K562 (cell line): ENCODE measurements around the gene CAB39. TPM values are rescaled to one million over a fixed set of nuclear protein-coding genes. Genes with fewer than 3 reads are reported as not detected.

Experiments used
- TBP ChIP-seq: optimal IDR thresholded peaks from 2 replicates; pipeline ENCODE3; 2011; ENCODE audit warnings: low read depth, low read length, improper control_type of control experiment
- ZKSCAN8 ChIP-seq: fragments of 200-800 bp; sonication (Bioruptor generic); IDR thresholded peaks from 2 replicates; pipeline ENCODE4 v1.6.1; 2016; ENCODE audit warnings: missing genetic modification characterization, missing compliant biosample characterization
- polyA plus RNA-seq, 8 experiments: library from polyadenylated mRNA; depleted of rRNA in 4 of 8; stranded (reverse) in 5 of 8; unstranded in 3 of 8; fragments of >200 nt; fragmentation: Nextera tagmentation in 2 of 8; fragmentation: Illumina TruSeq in 1 of 8; extraction: Ambion mirVana in 2 of 8; extraction: Trizol in 1 of 8; gene quantifications; 2 replicates each; pipeline versions ENCODE4 v1.2.1 to v1.2.3, GENCODE V29; 2011 to 2014; ENCODE audit warnings: inconsistent platforms in 1 of 8, missing spikeins in 1 of 8
- total RNA-seq, 7 experiments: library from RNA; depleted of rRNA in 6 of 7; stranded (reverse); fragments of >200 nt in 6 of 7; fragmentation: Illumina TruSeq in 2 of 7; extraction: Trizol in 2 of 7; gene quantifications; 2 replicates each; pipeline versions ENCODE4 v1.2.1 to v1.2.3, GENCODE V29; 2011 to 2021; ENCODE audit warnings: low replicate concordance in 1 of 7
- TF ChIP-seq, protein P1 (sequence below): fragments of 250-450 bp; sonication (Bioruptor Pico); IDR thresholded peaks from 2 replicates; pipeline ENCODE4 v1.8.0; 2021; ENCODE audit warnings: moderate library complexity, mild to moderate bottlenecking, inconsistent platforms
- TF ChIP-seq, protein P2 (sequence below): fragments of 250-450 bp; sonication (Bioruptor Pico); IDR thresholded peaks from 2 replicates; pipeline ENCODE4 v1.5.0; 2021; ENCODE audit warnings: mild to moderate bottlenecking, borderline replicate concordance
- TF ChIP-seq, protein P3 (sequence below): fragments of 450-650 bp; formaldehyde crosslinking; IDR thresholded peaks from 2 replicates; pipeline ENCODE4 v1.4.0; 2020; ENCODE audit warnings: mild to moderate bottlenecking, moderate library complexity

Gene CAB39
- total and polyA plus RNA-seq, 9 of the 15 experiments (the other 6 are each of a cell fraction or from before 2014, with no cell fraction given), result 27.2 to 94.4 (median 70.1) TPM

DNA sequence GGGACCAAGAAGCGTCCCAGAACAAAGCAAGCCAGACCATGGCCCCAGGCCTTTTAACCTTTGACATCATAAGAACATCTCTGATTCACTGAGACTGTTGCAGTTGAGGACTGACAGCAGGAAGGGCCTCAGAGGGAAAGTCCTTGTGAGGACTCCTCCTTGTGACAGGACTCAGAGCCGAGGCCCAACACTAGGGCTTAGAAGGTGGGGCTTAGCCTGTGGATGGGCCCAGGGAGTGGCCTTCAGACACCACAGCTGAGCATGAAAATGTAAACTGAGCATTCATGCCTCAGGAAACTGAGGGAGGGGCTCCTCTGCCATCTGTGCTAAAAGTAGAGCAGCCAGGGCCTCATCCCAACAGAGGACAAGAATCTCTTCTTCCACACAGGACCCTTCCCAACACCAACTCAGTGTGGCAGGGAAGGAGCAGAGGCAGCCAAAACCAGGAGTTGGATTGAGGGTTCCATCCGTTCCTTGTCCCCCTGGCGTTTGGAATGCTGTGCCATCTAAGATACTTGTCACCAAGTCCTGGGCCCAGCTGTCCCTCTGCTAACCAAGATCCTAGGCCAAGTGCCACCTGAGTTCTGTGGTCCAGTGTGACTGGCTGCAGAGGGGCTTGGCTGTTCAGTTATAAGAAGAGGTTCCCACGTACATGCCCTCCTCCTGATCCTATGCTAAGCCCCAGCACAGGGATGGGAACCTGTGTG lies 37.5 kb upstream of the CAB39 start (continued):
- TF ChIP-seq, protein P1, sequence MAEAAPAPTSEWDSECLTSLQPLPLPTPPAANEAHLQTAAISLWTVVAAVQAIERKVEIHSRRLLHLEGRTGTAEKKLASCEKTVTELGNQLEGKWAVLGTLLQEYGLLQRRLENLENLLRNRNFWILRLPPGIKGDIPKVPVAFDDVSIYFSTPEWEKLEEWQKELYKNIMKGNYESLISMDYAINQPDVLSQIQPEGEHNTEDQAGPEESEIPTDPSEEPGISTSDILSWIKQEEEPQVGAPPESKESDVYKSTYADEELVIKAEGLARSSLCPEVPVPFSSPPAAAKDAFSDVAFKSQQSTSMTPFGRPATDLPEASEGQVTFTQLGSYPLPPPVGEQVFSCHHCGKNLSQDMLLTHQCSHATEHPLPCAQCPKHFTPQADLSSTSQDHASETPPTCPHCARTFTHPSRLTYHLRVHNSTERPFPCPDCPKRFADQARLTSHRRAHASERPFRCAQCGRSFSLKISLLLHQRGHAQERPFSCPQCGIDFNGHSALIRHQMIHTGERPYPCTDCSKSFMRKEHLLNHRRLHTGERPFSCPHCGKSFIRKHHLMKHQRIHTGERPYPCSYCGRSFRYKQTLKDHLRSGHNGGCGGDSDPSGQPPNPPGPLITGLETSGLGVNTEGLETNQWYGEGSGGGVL (CRISPR knock-in tag), result no peak
- TF ChIP-seq, protein P2, sequence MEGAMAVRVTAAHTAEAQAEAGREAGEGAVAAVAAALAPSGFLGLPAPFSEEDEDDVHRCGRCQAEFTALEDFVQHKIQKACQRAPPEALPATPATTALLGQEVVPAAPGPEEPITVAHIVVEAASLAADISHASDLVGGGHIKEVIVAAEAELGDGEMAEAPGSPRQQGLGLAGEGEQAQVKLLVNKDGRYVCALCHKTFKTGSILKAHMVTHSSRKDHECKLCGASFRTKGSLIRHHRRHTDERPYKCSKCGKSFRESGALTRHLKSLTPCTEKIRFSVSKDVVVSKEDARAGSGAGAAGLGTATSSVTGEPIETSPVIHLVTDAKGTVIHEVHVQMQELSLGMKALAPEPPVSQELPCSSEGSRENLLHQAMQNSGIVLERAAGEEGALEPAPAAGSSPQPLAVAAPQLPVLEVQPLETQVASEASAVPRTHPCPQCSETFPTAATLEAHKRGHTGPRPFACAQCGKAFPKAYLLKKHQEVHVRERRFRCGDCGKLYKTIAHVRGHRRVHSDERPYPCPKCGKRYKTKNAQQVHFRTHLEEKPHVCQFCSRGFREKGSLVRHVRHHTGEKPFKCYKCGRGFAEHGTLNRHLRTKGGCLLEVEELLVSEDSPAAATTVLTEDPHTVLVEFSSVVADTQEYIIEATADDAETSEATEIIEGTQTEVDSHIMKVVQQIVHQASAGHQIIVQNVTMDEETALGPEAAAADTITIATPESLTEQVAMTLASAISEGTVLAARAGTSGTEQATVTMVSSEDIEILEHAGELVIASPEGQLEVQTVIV (CRISPR knock-in tag), result no peak
- TF ChIP-seq ZKSCAN8 (CRISPR knock-in tag) (no peak), TBP (no peak)
- TF ChIP-seq, protein P3, sequence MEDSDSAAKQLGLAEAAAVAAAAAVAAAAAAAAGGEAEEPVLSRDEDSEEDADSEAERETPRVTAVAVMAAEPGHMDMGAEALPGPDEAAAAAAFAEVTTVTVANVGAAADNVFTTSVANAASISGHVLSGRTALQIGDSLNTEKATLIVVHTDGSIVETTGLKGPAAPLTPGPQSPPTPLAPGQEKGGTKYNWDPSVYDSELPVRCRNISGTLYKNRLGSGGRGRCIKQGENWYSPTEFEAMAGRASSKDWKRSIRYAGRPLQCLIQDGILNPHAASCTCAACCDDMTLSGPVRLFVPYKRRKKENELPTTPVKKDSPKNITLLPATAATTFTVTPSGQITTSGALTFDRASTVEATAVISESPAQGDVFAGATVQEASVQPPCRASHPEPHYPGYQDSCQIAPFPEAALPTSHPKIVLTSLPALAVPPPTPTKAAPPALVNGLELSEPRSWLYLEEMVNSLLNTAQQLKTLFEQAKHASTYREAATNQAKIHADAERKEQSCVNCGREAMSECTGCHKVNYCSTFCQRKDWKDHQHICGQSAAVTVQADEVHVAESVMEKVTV, result no peak
